Mammary epithelial cell (primary cell): ENCODE data around the gene FAM216B.

Source experiments
- CTCF ChIP-seq, 2 donors: IDR thresholded peaks in 1 of 2; conservative IDR thresholded peaks in 1 of 2; 2 replicates each; pipeline ENCODE4 v1.5.1; 2011 to 2012; ENCODE audit warnings: inconsistent platforms in 2 of 2, low read length in 2 of 2, mild to moderate bottlenecking in 2 of 2, control low read depth in 1 of 2, low read depth in 1 of 2; ENCODE audit not compliant: insufficient read depth in 1 of 2; ENCODE audit errors: extremely low read depth in 1 of 2
- EZH2 ChIP-seq: IDR thresholded peaks from 2 replicates; pipeline ENCODE4 v1.6.1; 2012; ENCODE audit warnings: low read length, inconsistent platforms, borderline replicate concordance

DNA sequence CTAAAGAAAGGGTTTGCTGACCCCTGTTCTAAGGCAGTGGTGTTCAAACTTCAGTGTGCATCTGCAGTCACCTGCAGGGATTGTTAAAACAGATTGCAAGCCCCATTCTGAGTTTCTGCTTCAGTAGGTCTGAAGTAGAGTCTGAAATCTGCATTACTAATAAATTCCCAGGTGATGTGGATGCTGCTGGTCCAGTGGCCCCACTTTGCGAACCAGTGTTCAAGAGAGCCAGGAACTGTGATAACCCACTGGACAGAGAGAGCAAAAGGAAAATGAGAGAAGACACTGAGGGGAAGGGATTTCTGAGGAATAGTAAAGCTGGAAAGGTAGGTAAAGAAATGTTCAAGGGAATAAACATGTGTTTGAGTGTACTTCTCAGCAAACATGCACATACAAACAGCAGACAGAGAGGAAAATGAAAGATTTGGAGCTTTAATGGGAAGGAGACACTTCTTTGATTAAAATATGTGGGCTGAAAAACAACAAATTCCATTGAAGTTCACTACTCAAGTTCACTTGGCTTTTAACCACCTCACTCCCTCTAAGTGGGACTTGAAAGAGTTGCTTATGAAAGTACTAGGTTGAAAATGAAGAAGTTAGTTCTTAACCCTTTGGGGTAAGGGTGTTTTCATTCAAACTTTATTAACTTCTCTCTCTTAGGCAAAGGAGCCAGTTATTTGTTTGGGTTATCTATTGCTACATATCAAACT, 26.4 kb upstream of the FAM216B start:
- no peak for TF ChIP-seq CTCF (conservative IDR thresholded peaks at IDR 0.05 in 1 of 2, IDR thresholded peaks at IDR 0.05 in 1 of 2; ENCODE audit: extremely low read depth in 1 of 2, insufficient read depth in 1 of 2, low read depth in 1 of 2, low read length in 2 of 2)
- TF ChIP-seq EZH2 = no peak
